SH-SY5Y (cell line): ENCODE data around the gene RNASE11.

Source experiments
- GATA2 ChIP-seq: IDR thresholded peaks from 2 replicates; pipeline ENCODE4 v1.6.1; 2011; ENCODE audit warnings: mild to moderate bottlenecking, low read depth, low read length
- GATA3 ChIP-seq: IDR thresholded peaks from 2 replicates; pipeline ENCODE4 v1.6.1; 2011; ENCODE audit warnings: low read depth, mild to moderate bottlenecking, low read length, moderate library complexity

- TF ChIP-seq GATA2 = no peak
- TF ChIP-seq GATA3 = no peak
Measured at GRCh38 chr14:20626274-20626673, 38.5 kb upstream of the RNASE11 start.
